ENCODE measurements around the gene ENHO.

Gene ENHO

DNA sequence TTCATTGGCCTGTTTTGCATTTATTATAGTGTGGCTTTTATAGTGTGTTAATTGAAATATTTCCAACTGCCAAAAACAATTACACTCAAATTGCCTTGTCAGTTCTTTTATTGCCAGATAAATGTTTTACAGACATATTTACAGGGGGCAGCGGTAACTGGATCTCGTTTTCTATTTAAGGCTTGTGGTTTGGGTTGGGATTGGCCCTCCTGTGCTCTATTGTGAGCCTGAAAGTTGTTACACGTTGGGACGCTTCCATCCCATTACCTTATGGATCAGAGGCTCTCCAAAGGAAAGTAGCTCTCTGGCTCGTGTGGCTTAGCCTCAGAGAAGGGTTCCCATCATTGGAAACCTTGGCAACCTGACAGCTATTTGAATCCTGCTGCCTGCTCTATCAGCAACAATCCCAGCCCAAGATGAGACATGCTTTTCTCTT is 43.3 kb downstream of the ENHO start:
- Histone ChIP-seq H3K79me2 (ENCODE audit: insufficient read depth, low read length) (no peaks in the 10 kb centered on the region), H3K4me2 (ENCODE audit: low read length) (no peak overlapping the region), H3K9me2 (ENCODE audit: low read depth, low read length) (no peaks in the 10 kb centered on the region), H3K9me3 (ENCODE audit: low read length) (no peaks in the 10 kb centered on the region), H3K9ac (ENCODE audit: low read length) (no peak overlapping the region), H3K27me3 (ENCODE audit: insufficient read depth, low read length) (no peaks in the 10 kb centered on the region), H3K4me1 (ENCODE audit: insufficient read depth, low read length, severe bottlenecking) (no peaks in the 10 kb centered on the region), H3K36me3 (ENCODE audit: insufficient read depth, low read length) (no peaks in the 10 kb centered on the region), H2AFZ (ENCODE audit: low read length) (no peak overlapping the region), H3K27ac (ENCODE audit: low read depth, low read length, poor library complexity, severe bottlenecking) (no peak overlapping the region), H3K4me3 (ENCODE audit: low read depth, low read length, poor library complexity, severe bottlenecking) (no peak overlapping the region), H3F3A (ENCODE audit: insufficient read depth, low read length) (no peaks in the 10 kb centered on the region), H4K20me1 (ENCODE audit: insufficient read depth, low read length) (no peaks in the 10 kb centered on the region)
- TF ChIP-seq, protein P1, sequence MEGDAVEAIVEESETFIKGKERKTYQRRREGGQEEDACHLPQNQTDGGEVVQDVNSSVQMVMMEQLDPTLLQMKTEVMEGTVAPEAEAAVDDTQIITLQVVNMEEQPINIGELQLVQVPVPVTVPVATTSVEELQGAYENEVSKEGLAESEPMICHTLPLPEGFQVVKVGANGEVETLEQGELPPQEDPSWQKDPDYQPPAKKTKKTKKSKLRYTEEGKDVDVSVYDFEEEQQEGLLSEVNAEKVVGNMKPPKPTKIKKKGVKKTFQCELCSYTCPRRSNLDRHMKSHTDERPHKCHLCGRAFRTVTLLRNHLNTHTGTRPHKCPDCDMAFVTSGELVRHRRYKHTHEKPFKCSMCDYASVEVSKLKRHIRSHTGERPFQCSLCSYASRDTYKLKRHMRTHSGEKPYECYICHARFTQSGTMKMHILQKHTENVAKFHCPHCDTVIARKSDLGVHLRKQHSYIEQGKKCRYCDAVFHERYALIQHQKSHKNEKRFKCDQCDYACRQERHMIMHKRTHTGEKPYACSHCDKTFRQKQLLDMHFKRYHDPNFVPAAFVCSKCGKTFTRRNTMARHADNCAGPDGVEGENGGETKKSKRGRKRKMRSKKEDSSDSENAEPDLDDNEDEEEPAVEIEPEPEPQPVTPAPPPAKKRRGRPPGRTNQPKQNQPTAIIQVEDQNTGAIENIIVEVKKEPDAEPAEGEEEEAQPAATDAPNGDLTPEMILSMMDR (IDR thresholded peaks at IDR 0.05; ENCODE audit: low read length), result no peak
- no peak for TF ChIP-seq EZH2 (IDR thresholded peaks at IDR 0.05; ENCODE audit: borderline replicate concordance, low read length)

DNA sequence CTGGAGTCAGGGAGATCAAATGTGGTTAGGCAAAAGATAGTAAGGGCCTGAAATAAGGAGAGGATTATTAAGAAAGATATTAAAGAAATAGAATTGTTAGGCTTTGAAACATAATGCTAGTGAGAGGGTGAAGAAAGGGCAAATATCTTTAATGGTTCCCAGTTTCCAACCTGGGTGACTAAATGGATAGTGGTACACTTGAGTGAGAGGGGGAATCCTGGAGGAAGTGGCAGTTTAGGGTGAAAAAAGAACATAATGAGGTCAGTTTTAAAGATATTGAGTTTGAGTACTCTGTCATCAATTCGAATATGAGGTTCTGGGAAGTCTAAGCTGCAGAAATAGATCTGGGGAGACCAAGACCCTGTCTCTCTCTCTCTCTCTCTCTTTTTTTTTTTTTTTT is 45.2 kb downstream of the ENHO start:
- no peak overlapping the region for H3K4me3 ChIP-seq (ENCODE audit: low read depth, low read length, poor library complexity, severe bottlenecking)
- H3K36me3 ChIP-seq (ENCODE audit: insufficient read depth, low read length), result no peaks in the 10 kb centered on the region
- TF ChIP-seq, protein P1 (IDR thresholded peaks at IDR 0.05; ENCODE audit: low read length), result no peak
- TF ChIP-seq EZH2 (IDR thresholded peaks at IDR 0.05; ENCODE audit: borderline replicate concordance, low read length), result no peak
- no peaks in the 10 kb centered on the region for H4K20me1 ChIP-seq (ENCODE audit: insufficient read depth, low read length)
- H3K79me2 ChIP-seq (ENCODE audit: insufficient read depth, low read length), result no peaks in the 10 kb centered on the region
- H3K4me2 ChIP-seq (ENCODE audit: low read length), result no peak overlapping the region
- no peaks in the 10 kb centered on the region for H3K9me2 ChIP-seq (ENCODE audit: low read depth, low read length)
- no peak overlapping the region for H3K27ac ChIP-seq (ENCODE audit: low read depth, low read length, poor library complexity, severe bottlenecking)
- no peaks in the 10 kb centered on the region for H3K4me1 ChIP-seq (ENCODE audit: insufficient read depth, low read length, severe bottlenecking)
- no peak overlapping the region for H2AFZ ChIP-seq (ENCODE audit: low read length)
- no peak overlapping the region for H3K9ac ChIP-seq (ENCODE audit: low read length)
- no peaks in the 10 kb centered on the region for H3K27me3 ChIP-seq (ENCODE audit: insufficient read depth, low read length)
- H3F3A ChIP-seq (ENCODE audit: insufficient read depth, low read length), result no peaks in the 10 kb centered on the region
- H3K9me3 ChIP-seq (ENCODE audit: low read length), result no peaks in the 10 kb centered on the region

DNA sequence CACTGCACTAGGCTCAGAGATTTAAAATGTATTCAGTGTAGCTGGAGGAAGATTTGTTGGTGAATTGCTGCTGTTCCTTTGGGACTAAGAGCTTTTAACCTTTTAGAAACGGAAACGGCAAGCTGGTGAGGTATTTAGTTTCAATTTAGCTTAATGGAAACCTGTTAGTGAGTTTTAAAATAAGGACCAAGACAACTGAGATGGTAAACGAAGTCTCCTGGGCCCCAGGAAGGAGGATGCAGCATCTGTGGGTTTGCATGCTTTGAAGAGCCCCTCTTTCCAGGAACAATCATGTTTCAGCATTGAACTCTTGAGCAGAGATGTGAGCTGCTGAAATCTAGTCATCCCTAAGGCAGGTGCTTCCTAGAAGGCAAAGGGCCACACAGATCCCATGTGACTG is 47.7 kb downstream of the ENHO start:
- TF ChIP-seq, protein P1 (IDR thresholded peaks at IDR 0.05; ENCODE audit: low read length), result no peak
- no peak for TF ChIP-seq EZH2 (IDR thresholded peaks at IDR 0.05; ENCODE audit: borderline replicate concordance, low read length)
- no peaks in the 10 kb centered on the region for H3K36me3 ChIP-seq (ENCODE audit: insufficient read depth, low read length)
- H3K9ac ChIP-seq (ENCODE audit: low read length), result no peak overlapping the region
- H4K20me1 ChIP-seq (ENCODE audit: insufficient read depth, low read length), result no peaks in the 10 kb centered on the region
- H3K27ac ChIP-seq (ENCODE audit: low read depth, low read length, poor library complexity, severe bottlenecking), result no peak overlapping the region
- H3K4me3 ChIP-seq (ENCODE audit: low read depth, low read length, poor library complexity, severe bottlenecking), result no peak overlapping the region
- no peak overlapping the region for H3K4me2 ChIP-seq (ENCODE audit: low read length)
- no peak overlapping the region for H2AFZ ChIP-seq (ENCODE audit: low read length)
- H3K9me3 ChIP-seq (ENCODE audit: low read length), result no peaks in the 10 kb centered on the region
- no peaks in the 10 kb centered on the region for H3K27me3 ChIP-seq (ENCODE audit: insufficient read depth, low read length)
- no peaks in the 10 kb centered on the region for H3F3A ChIP-seq (ENCODE audit: insufficient read depth, low read length)
- no peaks in the 10 kb centered on the region for H3K79me2 ChIP-seq (ENCODE audit: insufficient read depth, low read length)
- H3K9me2 ChIP-seq (ENCODE audit: low read depth, low read length), result no peaks in the 10 kb centered on the region
- H3K4me1 ChIP-seq (ENCODE audit: insufficient read depth, low read length, severe bottlenecking), result no peaks in the 10 kb centered on the region
